Retinal pigment epithelial cell (primary cell): ENCODE measurements around the gene ITGAD.

Experiments
- DNase-seq: peaks from one replicate; pipeline ENCODE4 v3.0.0-alpha.2; 2010; ENCODE audit warnings: low read depth
- H3K4me3 ChIP-seq: 2 replicates; pipeline ENCODE4 v1.5.1; 2011; ENCODE audit warnings: mild to moderate bottlenecking, low read length, control low read depth, moderate library complexity
- CTCF ChIP-seq: conservative IDR thresholded peaks from 2 replicates; pipeline ENCODE4 v1.5.1; 2011; ENCODE audit warnings: low read depth, low read length, control low read depth, inconsistent platforms

The ITGAD gene

GRCh38 chr16:31423241-31423640, 30.1 kb downstream of the ITGAD start:
- H3K4me3 ChIP-seq: no peak overlapping the region
- no peak for TF ChIP-seq CTCF

DNA sequence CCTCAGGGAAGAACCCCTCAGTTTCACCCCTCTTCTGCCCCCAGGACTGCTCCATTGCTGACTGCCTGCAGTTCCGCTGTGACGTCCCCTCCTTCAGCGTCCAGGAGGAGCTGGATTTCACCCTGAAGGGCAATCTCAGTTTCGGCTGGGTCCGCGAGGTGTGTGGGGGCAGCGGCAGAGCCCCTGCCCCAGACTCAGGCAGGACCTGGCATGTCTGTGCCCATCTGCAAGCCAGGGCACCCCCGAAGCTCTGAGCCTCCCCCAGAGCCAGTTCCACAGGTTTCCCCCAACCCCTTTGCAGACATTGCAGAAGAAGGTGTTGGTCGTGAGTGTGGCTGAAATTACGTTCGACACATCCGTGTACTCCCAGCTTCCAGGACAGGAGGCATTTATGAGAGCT, 30.7 kb downstream of the ITGAD start:
- no peak for TF ChIP-seq CTCF
- no peak overlapping the region for H3K4me3 ChIP-seq

More at GRCh38 chr16:31423241-31423640, 30.1 kb downstream of the ITGAD start:
- no peak for DNase-seq

DNA sequence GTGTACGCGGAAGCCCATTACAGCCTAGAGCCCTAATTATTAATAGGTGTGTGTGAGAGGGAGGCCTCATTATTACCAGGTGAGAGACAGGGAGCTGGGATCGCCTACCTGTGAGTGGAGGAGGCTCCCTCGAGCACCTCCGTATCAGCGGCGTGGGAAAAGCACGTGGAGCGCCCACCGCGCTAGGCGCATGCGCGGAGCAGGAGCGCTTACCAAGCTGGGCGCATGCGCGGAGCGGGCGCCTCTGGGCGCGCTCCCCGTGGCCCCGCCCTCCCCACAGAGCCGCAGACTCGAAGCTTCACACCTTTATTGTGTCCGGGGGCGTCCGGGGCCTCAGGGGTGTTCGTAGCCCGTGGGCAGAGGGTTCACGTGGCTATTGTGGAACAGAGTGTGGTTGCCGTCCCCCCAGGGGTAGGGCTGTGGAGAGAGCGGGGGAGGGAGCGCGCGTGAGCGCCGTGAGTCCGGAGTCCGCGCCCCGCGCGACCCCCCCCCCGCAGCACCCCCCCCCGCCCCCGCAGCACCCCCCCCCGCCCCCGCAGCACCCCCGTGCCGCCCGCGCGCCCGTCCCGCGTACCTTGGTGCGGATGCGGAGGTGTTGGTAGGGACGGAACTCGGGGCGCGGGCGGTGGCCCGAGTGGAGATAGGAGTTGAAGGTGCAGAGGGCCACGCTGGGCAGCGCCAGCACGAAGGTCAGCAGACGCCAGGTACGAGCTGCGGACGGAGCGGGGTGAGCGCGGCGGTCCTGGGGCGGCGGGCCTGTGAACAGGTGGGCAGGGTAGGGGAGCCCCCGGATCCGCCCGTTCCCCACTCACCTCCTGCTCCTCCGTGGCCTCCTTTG, 34.5 kb downstream of the ITGAD start:
- no peak overlapping the region for H3K4me3 ChIP-seq
- no peak for DNase-seq

More for the DNA sequence above, 30.7 kb downstream of the ITGAD start:
- no peak for DNase-seq

GRCh38 chr16:31428279-31428597, 35.1 kb downstream of the ITGAD start, which contains the start of gene COX6A2:
Gene COX6A2 (minus strand): TSS chr16:31428360. CDS start chr16:31428325, 35 bp downstream.
- no peak for DNase-seq
- no peak within 1 kb of the TSS for H3K4me3 ChIP-seq
- TF ChIP-seq CTCF: no peak

More for the DNA sequence above, 34.5 kb downstream of the ITGAD start:
- TF ChIP-seq CTCF: no peak

- DNase-seq: no peak
- TF ChIP-seq CTCF: no peak
- H3K4me3 ChIP-seq: no peak overlapping the region
Measured at GRCh38 chr16:31428638-31429247, 35.6 kb downstream of the ITGAD start.

GRCh38 chr16:31429314-31429713, 36.2 kb downstream of the ITGAD start:
- no peak for TF ChIP-seq CTCF
- no peak overlapping the region for H3K4me3 ChIP-seq
- DNase-seq: no peak

- no peak overlapping the region for H3K4me3 ChIP-seq
- TF ChIP-seq CTCF: no peak
- no peak for DNase-seq
Measured at GRCh38 chr16:31429796-31430195, 36.7 kb downstream of the ITGAD start.
